HG03060 (cell line): ENCODE data around the gene SVOP.
"Not testable (repeated sequence)": the region's sequence is repeated elsewhere in the genome, so short reads cannot be mapped to it uniquely, and the experiment has no call there.

Experiments
- ATAC-seq: cut with Tn5 transposase; IDR thresholded peaks from one replicate; pipeline ENCODE4 v1.9.1; 2021; ENCODE audit warnings: low read depth, moderate number of reproducible peaks; ENCODE audit not compliant: unreplicated experiment

Gene SVOP

GRCh38 chr12:108859141-108859922 is 161.5 kb downstream of the SVOP start:
- not testable (repeated sequence) for ATAC-seq

- ATAC-seq: no peak
Measured at GRCh38 chr12:108858311-108859074, 162.4 kb downstream of the SVOP start.
